Measurements from ENCODE around the gene WHRN.

WHRN gene

GRCh38 chr9:114428466-114428865, 76.8 kb downstream of the WHRN start:
- no peak for TF ChIP-seq CTCF (IDR thresholded peaks at IDR 0.05; ENCODE audit: low read length, missing control alignments)
- no peak overlapping the region for H3K4me3 ChIP-seq (replicated peaks; ENCODE audit: low read depth, low read length)
- no peak for DNase-seq (ENCODE audit: low read depth)

- no peak for TF ChIP-seq CTCF (IDR thresholded peaks at IDR 0.05; ENCODE audit: low read length, missing control alignments)
- H3K4me3 ChIP-seq (replicated peaks; ENCODE audit: low read depth, low read length), result no peak overlapping the region
- DNase-seq (ENCODE audit: low read depth), result no peak
These were observed 77.6 kb downstream of the WHRN start for GRCh38 chr9:114427644-114428043.

- no peak for TF ChIP-seq CTCF (IDR thresholded peaks at IDR 0.05; ENCODE audit: low read length, missing control alignments)
- DNase-seq (ENCODE audit: low read depth), result no peak
- no peak overlapping the region for H3K4me3 ChIP-seq (replicated peaks; ENCODE audit: low read depth, low read length)
These were observed 79.0 kb downstream of the WHRN start for GRCh38 chr9:114426046-114426948.

- TF ChIP-seq CTCF (IDR thresholded peaks at IDR 0.05; ENCODE audit: low read length, missing control alignments), result no peak
- DNase-seq (ENCODE audit: low read depth), result no peak
- H3K4me3 ChIP-seq (replicated peaks; ENCODE audit: low read depth, low read length), result no peak overlapping the region
These were observed 80.1 kb downstream of the WHRN start for GRCh38 chr9:114425126-114425525.

GRCh38 chr9:114424126-114424525, 81.1 kb downstream of the WHRN start:
- no peak for TF ChIP-seq CTCF (IDR thresholded peaks at IDR 0.05; ENCODE audit: low read length, missing control alignments)
- H3K4me3 ChIP-seq (replicated peaks; ENCODE audit: low read depth, low read length), result no peak overlapping the region
- DNase-seq (ENCODE audit: low read depth), result no peak

- TF ChIP-seq CTCF (IDR thresholded peaks at IDR 0.05; ENCODE audit: low read length, missing control alignments), result no peak
- no peak overlapping the region for H3K4me3 ChIP-seq (replicated peaks; ENCODE audit: low read depth, low read length)
- no peak for DNase-seq (ENCODE audit: low read depth)
These were observed 82.1 kb downstream of the WHRN start for GRCh38 chr9:114423181-114423580.

- no peak for DNase-seq (ENCODE audit: low read depth)
- no peak for TF ChIP-seq CTCF (IDR thresholded peaks at IDR 0.05; ENCODE audit: low read length, missing control alignments)
- H3K4me3 ChIP-seq (replicated peaks; ENCODE audit: low read depth, low read length), result no peak overlapping the region
These were observed 84.1 kb downstream of the WHRN start for GRCh38 chr9:114421147-114421546.
